Sigmoid colon (tissue), 7 donors: ENCODE data around the gene PMM2. TPM values are rescaled to one million over a fixed set of nuclear protein-coding genes. Genes with fewer than 3 reads are reported as not detected.

Experiments
- DNase-seq: peaks from one replicate; pipeline ENCODE4 v3.0.0-alpha.2; 2019
- H3K27ac ChIP-seq, 4 donors: fragments of 200-600 bp; sonication (generic); one replicate each; pipeline ENCODE4 v1.5.1; 2016 to 2019; ENCODE audit warnings: mild to moderate bottlenecking in 1 of 4
- H3K27me3 ChIP-seq, 3 donors: fragments of 200-600 bp; sonication (generic); one replicate each; pipeline ENCODE4 v1.5.1; 2019; ENCODE audit warnings: mild to moderate bottlenecking in 1 of 3
- H3K36me3 ChIP-seq, 4 donors: fragments of 200-600 bp; sonication (generic); one replicate each; pipeline ENCODE4 v1.5.1; 2016 to 2019
- H3K4me1 ChIP-seq, 4 donors: fragments of 200-600 bp; sonication (generic); one replicate each; pipeline ENCODE4 v1.5.1; 2017 to 2019
- H3K4me3 ChIP-seq, 4 donors: fragments of 200-600 bp; sonication (generic); one replicate each; pipeline ENCODE4 v1.5.1; 2017 to 2019; ENCODE audit warnings: mild to moderate bottlenecking in 2 of 4, moderate library complexity in 1 of 4
- H3K9me3 ChIP-seq, 4 donors: fragments of 200-600 bp in 3 of 4; sonication (generic) in 3 of 4; one replicate each; pipeline versions ENCODE4 v1.5.1 to v1.6.1; 2013 to 2019
- EP300 ChIP-seq, 4 donors: sonication (generic); formaldehyde crosslinking; IDR thresholded peaks; one replicate each; pipeline ENCODE4 v1.6.1; 2017; ENCODE audit warnings: antibody characterized with exemption in 4 of 4
- POLR2A ChIP-seq, 2 donors: fragments of 450-650 bp; IDR thresholded peaks; one replicate each; pipeline ENCODE4 v1.6.1; 2016; ENCODE audit warnings: antibody characterized with exemption in 2 of 2, mild to moderate bottlenecking in 2 of 2, moderate library complexity in 2 of 2
- POLR2AphosphoS5 ChIP-seq, 4 donors: sonication (generic); formaldehyde crosslinking; IDR thresholded peaks; one replicate each; pipeline ENCODE4 v1.6.1; 2017; ENCODE audit warnings: antibody characterized with exemption in 4 of 4
- WGBS, 2 donors: extraction: QIAGEN DNeasy Blood & Tissue Kit; methylation state at CpG; one replicate each; pipeline ENCODE4 v1.1.7; 2013; 5-methylcytosine and 5-hydroxymethylcytosine counted together
- intact Hi-C: fragments of 100-400 bp; cut with DNase I; formaldehyde crosslinking; loops from one replicate; pipeline ENCODE4 v1.15.1; 2023
- polyA plus RNA-seq, 3 donors: library from polyadenylated mRNA; stranded (reverse); fragments of 200-250 nt; gene quantifications; one replicate each; pipeline ENCODE4 v1.2.3, GENCODE V29; 2013
- total RNA-seq, 4 donors: library from RNA; depleted of rRNA; stranded (reverse); fragments of >200 nt; gene quantifications; one replicate each; pipeline ENCODE4 v1.1.0, GENCODE V29; 2016
- TF ChIP-seq, protein P1 (sequence below), 4 experiments: fragments of 450-650 bp in 3 of 4; fragments of 200-600 bp in 1 of 4; IDR thresholded peaks; one replicate each; pipeline ENCODE4 v1.5.1; 2016 to 2019; ENCODE audit warnings: antibody characterized with exemption in 4 of 4, mild to moderate bottlenecking in 3 of 4, moderate library complexity in 2 of 4
- donor health status: healthy with polysubstance abuse.
- donor health status: Bipolar disorder and iron deficiency.
- donor health status: healthy.

Gene PMM2
- total and polyA plus RNA-seq, 7 donors, result 13.6 to 52.4 (median 22.1) TPM

GRCh38 chr16:8756755-8757154 lies 40.9 kb upstream of the PMM2 start:
- Histone ChIP-seq H3K9me3 (no peaks in the 10 kb centered on the region), H3K36me3 (peaks cover 0 to 10% (median 0%) of the 10 kb centered on the region in 4 donors), H3K27me3 (no peaks in the 10 kb centered on the region), H3K27ac (no peak overlapping the region), H3K4me1 (peaks cover 0 to 8% (median 6%) of the 10 kb centered on the region in 4 donors), H3K4me3 (no peak overlapping the region)
- TF ChIP-seq POLR2A (IDR thresholded peaks at IDR 0.05) (no peak), POLR2AphosphoS5 (IDR thresholded peaks at IDR 0.05) (no peak), EP300 (IDR thresholded peaks at IDR 0.05) (no peak)
- TF ChIP-seq, protein P1, sequence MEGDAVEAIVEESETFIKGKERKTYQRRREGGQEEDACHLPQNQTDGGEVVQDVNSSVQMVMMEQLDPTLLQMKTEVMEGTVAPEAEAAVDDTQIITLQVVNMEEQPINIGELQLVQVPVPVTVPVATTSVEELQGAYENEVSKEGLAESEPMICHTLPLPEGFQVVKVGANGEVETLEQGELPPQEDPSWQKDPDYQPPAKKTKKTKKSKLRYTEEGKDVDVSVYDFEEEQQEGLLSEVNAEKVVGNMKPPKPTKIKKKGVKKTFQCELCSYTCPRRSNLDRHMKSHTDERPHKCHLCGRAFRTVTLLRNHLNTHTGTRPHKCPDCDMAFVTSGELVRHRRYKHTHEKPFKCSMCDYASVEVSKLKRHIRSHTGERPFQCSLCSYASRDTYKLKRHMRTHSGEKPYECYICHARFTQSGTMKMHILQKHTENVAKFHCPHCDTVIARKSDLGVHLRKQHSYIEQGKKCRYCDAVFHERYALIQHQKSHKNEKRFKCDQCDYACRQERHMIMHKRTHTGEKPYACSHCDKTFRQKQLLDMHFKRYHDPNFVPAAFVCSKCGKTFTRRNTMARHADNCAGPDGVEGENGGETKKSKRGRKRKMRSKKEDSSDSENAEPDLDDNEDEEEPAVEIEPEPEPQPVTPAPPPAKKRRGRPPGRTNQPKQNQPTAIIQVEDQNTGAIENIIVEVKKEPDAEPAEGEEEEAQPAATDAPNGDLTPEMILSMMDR (IDR thresholded peaks at IDR 0.05), result no peak
- DNase-seq, result no peak
- intact Hi-C loops, result no loop called here
- 90 to 93% methylated on average over 5 of the region's 5 CpGs for WGBS, 2 donors

GRCh38 chr16:8758022-8758421 lies 39.6 kb upstream of the PMM2 start:
- Histone ChIP-seq H3K27ac (no peak overlapping the region), H3K36me3 (peaks cover 0 to 10% (median 0%) of the 10 kb centered on the region in 4 donors), H3K27me3 (no peaks in the 10 kb centered on the region), H3K4me1 (no peaks in the 10 kb centered on the region), H3K9me3 (no peaks in the 10 kb centered on the region), H3K4me3 (no peak overlapping the region)
- no peak for DNase-seq
- WGBS, 2 donors, result 95 to 96% methylated on average over 6 of the region's 6 CpGs
- intact Hi-C loops, result no loop called here
- no peak for TF ChIP-seq POLR2A (IDR thresholded peaks at IDR 0.05)
- no peak for TF ChIP-seq EP300 (IDR thresholded peaks at IDR 0.05)
- no peak for TF ChIP-seq POLR2AphosphoS5 (IDR thresholded peaks at IDR 0.05)
- TF ChIP-seq, protein P1 (IDR thresholded peaks at IDR 0.05), result no peak

DNA sequence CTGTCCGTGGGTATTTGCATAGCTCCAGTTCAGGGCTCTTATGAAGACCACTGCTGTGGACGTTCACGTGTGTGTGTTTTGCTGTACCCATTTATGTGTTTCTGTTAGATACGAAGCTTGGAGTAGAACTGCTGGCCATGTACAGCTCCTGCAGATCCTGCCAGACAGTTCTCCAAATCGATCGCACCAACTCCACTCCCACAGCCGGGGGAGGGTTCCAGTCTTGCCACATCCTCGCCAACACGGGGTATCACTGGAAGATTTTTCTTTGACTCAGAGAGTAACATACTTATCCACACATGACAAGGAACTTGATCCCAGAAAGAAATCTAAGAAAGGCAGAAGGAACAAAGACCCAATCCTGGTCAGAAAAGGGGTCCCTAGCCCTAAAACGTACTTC lies 37.6 kb upstream of the PMM2 start:
- no peaks in the 10 kb centered on the region for H3K9me3 ChIP-seq
- no peak for DNase-seq
- H3K27ac ChIP-seq, result no peak overlapping the region
- H3K36me3 ChIP-seq, result peaks cover 0 to 10% (median 0%) of the 10 kb centered on the region in 4 donors
- TF ChIP-seq EP300 (IDR thresholded peaks at IDR 0.05) (no peak), POLR2A (IDR thresholded peaks at IDR 0.05) (no peak), POLR2AphosphoS5 (IDR thresholded peaks at IDR 0.05) (no peak)
- TF ChIP-seq, protein P1 (IDR thresholded peaks at IDR 0.05), result no peak
- no peaks in the 10 kb centered on the region for H3K4me1 ChIP-seq
- H3K4me3 ChIP-seq, result no peak overlapping the region
- 91 to 92% methylated on average over 10 of the region's 10 CpGs for WGBS, 2 donors
- no peaks in the 10 kb centered on the region for H3K27me3 ChIP-seq
- intact Hi-C loops, result no loop called here

- DNase-seq, result no peak
- no peaks in the 10 kb centered on the region for H3K4me1 ChIP-seq
- 86 to 87% methylated on average over 6 of the region's 6 CpGs for WGBS, 2 donors
- no peak overlapping the region for H3K27ac ChIP-seq
- H3K27me3 ChIP-seq, result no peaks in the 10 kb centered on the region
- H3K9me3 ChIP-seq, result no peaks in the 10 kb centered on the region
- peaks cover 0 to 15% (median 0%) of the 10 kb centered on the region in 4 donors for H3K36me3 ChIP-seq
- intact Hi-C loops, result no loop called here
- H3K4me3 ChIP-seq, result no peak overlapping the region
- TF ChIP-seq EP300 (IDR thresholded peaks at IDR 0.05) (no peak), POLR2AphosphoS5 (IDR thresholded peaks at IDR 0.05) (no peak), POLR2A (IDR thresholded peaks at IDR 0.05) (no peak)
- TF ChIP-seq, protein P1 (IDR thresholded peaks at IDR 0.05), result no peak
These were observed 36.6 kb upstream of the PMM2 start for GRCh38 chr16:8761078-8761477.

- no peak for DNase-seq
- Histone ChIP-seq H3K9me3 (no peaks in the 10 kb centered on the region), H3K36me3 (peaks cover 0 to 20% (median 0%) of the 10 kb centered on the region in 4 donors), H3K27me3 (no peaks in the 10 kb centered on the region), H3K27ac (no peak overlapping the region), H3K4me1 (no peaks in the 10 kb centered on the region), H3K4me3 (no peak overlapping the region)
- intact Hi-C loops, result no loop called here
- TF ChIP-seq POLR2AphosphoS5 (IDR thresholded peaks at IDR 0.05), result no peak
- TF ChIP-seq, protein P1 (IDR thresholded peaks at IDR 0.05), result no peak
- 92 to 95% methylated on average over 4 of the region's 4 CpGs for WGBS, 2 donors
These were observed 35.4 kb upstream of the PMM2 start for GRCh38 chr16:8762254-8762653.
